HG03457 (cell line): ENCODE data around the gene BLOC1S4.
"Not testable (repeated sequence)": the region's sequence is repeated elsewhere in the genome, so short reads cannot be mapped to it uniquely, and the experiment has no call there.

Experiments used
- ATAC-seq: cut with Tn5 transposase; IDR thresholded peaks from one replicate; pipeline ENCODE4 v1.9.1; 2021; ENCODE audit warnings: moderate number of reproducible peaks; ENCODE audit not compliant: unreplicated experiment

The BLOC1S4 gene

GRCh38 chr4:6716958-6717655 lies 1.1 kb downstream of the BLOC1S4 start:
- no peak for ATAC-seq

DNA sequence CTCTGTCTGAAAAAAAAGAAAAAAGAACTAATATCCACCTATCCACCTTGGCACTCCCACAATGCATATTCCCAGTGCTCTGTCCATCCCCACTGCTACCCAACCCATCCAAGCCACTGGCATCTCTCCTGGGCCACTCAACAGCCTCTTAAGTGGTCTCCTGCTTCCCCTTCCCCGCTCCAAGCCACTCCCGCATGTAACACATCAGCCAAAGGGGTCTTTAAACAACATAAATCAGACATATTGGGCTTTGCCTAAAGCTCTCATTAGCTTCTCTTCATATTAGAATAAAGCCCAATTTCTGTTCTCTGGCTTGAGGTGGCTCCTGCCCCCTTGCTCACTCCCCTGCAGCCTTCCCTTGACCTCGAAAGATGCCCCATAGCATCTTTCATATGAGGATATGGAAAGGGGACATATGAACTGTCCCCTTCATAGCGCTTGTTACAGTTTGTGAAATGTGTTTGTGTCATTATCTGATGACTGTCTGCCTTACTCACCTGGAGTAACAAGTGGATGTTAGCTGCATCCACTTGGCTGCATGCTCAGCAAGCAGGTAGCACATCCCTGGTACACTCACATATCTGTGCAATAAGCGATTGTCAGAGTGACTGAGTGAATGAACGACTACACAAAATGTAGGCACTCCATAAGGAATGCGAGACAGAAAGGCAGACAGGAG lies 3.1 kb downstream of the BLOC1S4 start:
- no peak for ATAC-seq

GRCh38 chr4:6719611-6720179 lies 3.7 kb downstream of the BLOC1S4 start:
- no peak for ATAC-seq

DNA sequence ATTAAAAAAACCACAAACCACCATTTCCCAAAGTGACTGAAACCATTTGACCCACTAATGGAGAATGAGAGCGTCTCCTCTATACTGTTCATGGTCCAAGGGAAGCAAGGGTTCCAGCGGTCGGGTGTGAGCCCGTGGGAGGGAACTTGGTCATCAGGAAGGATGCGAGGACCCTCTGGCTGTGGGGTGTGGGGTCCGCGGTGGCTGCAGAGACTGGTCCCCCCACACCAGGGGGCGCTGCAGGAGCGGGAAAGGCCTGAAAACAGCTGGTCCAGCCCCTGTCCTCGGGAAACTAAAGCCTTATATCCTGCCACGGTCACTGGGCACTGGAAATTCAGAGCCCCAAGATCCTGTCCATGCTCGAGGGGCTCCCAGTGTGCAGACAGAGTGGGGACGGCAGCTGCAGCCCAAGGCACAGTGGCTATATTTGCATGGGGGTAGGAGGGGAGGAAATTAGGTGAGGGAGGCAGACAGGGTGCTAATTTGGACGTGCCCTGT lies 4.3 kb downstream of the BLOC1S4 start:
- ATAC-seq: no peak

- no peak for ATAC-seq
Measured at GRCh38 chr4:6721121-6721520, 5.1 kb downstream of the BLOC1S4 start.

DNA sequence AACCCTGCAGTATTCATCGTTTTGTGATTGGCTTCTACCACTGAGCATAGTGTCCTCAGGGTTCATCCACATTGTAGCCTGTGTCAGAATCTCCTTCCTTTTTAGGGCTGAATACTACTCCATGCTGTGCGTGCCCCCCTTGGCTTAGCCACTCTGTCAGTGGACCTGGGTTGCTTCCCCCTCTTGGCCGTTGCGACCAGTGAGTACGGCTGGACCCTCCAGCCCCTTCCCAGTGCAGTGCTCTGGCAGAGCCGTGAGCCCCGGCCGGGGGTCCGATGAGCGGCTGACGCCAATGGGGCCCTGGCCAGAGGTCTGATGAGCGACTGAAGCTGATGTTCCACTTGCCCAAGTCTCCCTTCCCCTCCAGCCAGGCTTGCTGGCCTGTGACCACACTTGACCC lies 6.9 kb downstream of the BLOC1S4 start:
- no peak for ATAC-seq

DNA sequence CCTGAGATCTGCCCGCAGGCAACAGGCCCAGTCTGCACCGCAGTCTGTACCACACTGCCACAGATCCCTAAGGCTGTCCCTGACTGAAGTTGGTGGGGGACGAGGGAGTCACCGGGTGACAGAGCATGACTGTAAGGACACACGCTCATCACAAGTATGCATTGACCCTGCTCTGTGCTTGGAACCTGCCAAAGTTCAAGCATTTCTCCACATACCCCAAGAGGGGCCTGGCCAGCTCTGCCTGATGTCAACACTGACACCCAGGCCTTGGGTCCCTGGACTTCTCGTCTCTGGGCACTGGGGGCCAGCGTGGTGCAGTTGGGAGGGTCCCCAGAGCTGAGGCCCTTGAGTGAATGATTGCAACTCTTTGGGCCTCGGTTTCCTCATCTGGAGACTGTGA lies 7.9 kb downstream of the BLOC1S4 start:
- no peak for ATAC-seq

GRCh38 chr4:6724421-6725111 lies 8.6 kb downstream of the BLOC1S4 start:
- ATAC-seq: no peak

DNA sequence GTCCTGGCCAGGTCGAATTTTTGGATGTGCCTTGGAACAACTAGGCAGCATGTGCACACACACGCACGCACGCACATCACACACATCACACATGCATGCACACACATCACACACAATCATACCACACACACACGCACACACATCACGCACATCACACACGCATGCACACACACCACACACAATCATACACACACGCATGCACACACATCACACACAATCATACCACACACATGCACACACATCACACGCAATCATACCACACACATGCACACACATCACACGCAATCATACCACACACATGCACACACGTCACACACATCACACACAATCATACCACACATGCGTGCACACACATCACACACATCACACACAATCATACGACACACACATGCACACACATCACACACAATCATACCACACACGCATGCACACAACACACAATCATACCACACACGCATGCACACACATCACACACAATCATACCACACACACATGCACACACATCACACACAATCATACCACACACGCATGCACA lies 9.5 kb downstream of the BLOC1S4 start:
- not testable (repeated sequence) for ATAC-seq

GRCh38 chr4:6727081-6727942 lies 11.3 kb downstream of the BLOC1S4 start:
- no peak for ATAC-seq

- ATAC-seq: no peak
Measured at GRCh38 chr4:6727943-6728250, 11.9 kb downstream of the BLOC1S4 start.

- ATAC-seq: no peak
Measured at GRCh38 chr4:6728320-6729029, 12.5 kb downstream of the BLOC1S4 start.

DNA sequence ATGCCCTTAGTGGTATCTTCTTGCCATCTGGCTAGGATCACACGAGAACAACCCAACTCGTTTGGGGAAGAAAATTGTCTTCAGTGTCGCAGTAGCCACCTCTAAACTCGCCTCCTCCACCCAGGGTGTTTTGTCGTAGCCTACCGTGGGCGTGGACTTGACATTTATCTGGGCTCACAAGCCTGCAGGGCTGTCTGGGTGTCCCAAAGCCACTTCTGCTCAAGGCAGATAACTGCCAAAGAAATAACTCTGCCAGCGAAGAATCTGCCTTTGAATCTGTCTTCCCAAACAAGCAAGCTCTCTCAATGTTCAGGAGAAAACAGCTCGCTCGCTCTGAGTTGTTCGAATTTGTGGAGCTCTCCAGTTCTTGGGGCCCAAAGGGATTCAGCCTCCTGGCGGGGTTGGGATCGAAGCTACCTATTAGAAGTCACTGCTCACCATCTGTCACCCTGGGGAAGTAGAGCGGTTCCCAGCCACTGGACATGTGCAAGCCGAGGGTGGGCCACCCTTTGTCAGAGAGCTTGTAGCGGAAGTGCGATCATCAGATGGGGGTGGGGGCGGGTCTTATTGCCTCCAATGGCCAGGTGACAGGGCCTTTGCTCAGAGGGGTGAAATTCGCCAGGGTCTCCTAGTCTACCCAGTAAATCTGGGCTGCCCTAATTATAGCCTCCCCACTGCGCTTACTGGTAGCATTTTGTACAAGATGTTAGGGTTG lies 14.8 kb downstream of the BLOC1S4 start:
- ATAC-seq: no peak

DNA sequence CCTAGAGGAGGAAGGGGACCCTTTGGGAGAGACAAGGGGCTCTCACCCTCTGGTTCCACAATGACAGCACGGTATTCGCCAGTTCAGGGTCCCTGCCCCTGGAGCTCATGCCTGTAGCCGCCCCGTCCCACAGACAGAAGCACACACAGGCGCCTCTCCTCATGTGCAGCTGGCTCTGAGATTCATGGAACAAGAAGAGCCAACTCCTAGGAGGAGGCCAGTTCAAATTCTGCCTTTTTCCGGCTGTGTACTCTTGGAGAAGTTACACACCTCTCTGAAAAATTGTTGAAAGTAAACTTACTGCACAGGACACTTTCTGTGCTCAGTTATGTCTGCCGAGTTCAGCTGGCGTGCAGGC lies 15.3 kb downstream of the BLOC1S4 start:
- ATAC-seq: no peak

- ATAC-seq: no peak
Measured at GRCh38 chr4:6731780-6732179, 15.8 kb downstream of the BLOC1S4 start.

DNA sequence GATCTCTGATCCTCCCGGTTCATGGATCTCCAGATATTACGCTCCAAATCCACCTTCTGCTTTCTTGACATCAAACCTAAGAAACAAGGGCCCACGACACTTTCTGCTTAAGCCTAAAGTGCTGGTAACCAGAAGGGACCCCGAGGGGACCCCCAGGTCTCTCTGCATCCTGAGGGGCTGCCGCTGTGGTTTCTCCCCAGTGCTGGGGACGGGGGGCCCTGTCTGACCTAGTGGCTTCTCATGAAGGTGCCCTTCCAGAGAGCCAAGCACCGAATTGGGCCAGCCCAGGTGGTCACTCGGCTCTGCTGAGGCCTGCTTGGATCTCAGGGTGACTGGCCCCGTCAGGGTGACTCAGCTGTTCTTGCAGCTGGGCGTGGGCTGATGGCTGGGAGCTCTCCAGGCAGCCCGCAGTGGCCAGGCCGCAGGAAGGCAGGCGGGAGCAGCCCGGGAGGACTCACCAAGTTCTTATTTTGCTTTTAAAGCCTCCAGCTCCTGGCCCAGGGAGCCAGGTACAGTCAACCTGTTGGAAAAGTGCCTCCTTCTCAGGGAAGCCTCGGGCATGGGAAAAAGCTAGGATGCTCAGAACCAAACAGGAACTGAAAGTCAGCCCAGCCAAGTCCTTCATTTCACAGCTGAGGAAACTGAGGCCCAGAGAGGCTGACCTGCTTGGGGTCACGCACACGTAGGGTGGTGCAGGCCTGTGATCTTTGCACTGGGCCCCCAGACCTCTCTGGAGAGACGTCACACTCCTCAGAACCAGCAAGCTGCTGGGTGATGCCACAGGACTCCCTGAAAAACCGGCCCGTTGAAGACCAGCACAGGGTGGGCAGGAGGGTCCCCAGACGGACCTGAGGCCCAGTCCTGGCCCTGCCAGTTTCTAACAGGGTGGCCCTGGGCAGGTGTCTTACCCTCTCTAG lies 16.7 kb downstream of the BLOC1S4 start:
- ATAC-seq: no peak

GRCh38 chr4:6733358-6734164 lies 17.6 kb downstream of the BLOC1S4 start:
- no peak for ATAC-seq
